GM12878 (cell line): ENCODE measurements around the gene CUL9. TPM values are rescaled to one million over a fixed set of nuclear protein-coding genes. Genes with fewer than 3 reads are reported as not detected.

Experiments used
- ATAC-seq: fragments of 200-7000 bp; cut with Tn5 transposase; 3 replicates; pipeline ENCODE4 v1.9.1; 2020; ENCODE audit warnings: mild to moderate bottlenecking, moderate library complexity
- BruUV-seq: library from RNA; stranded (reverse); fragments of 400-500 nt; replicated peaks from 2 replicates; lab custom pipeline; 2021; lab: Mats Ljungman, UMichigan
- CTCF ChIA-PET: fragments of 300-600 bp; sonication (Branson Sonifier 250); formaldehyde crosslinking; extraction: SDS; loops from one replicate; lab custom pipeline; 2021; ENCODE audit warnings: inconsistent platforms; lab: Yijun Ruan, JAX
- POLR2A ChIA-PET: fragments of 350-600 bp; formaldehyde crosslinking; extraction: SDS; loops from one replicate; lab custom pipeline; 2021; ENCODE audit warnings: inconsistent platforms; lab: Charles Lee
- RAD21 ChIA-PET: fragments of 300-600 bp; sonication (Branson Sonifier 250); formaldehyde crosslinking; loops from one replicate; lab custom pipeline; 2023; ENCODE audit warnings: antibody characterized with exemption; ENCODE audit not compliant: unreplicated experiment; lab: Charles Lee
- SMC1A ChIA-PET: fragments of 300-600 bp; sonication (Branson Sonifier 250); formaldehyde crosslinking; loops from one replicate; lab custom pipeline; 2023; ENCODE audit not compliant: unreplicated experiment, uncharacterized antibody; lab: Charles Lee
- DNase-seq: peaks from one replicate; pipeline ENCODE4 v3.0.0-alpha.2; 2011; ENCODE audit warnings: low read depth, low spot score
- FAIRE-seq: peaks from 3 replicates; lab custom pipeline; 2011; peaks lifted over from hg19 to GRCh38; lab: Jason Lieb, UNC
- H2AFZ ChIP-seq: 2 replicates; pipeline ENCODE4 v1.6.0; 2011; ENCODE audit warnings: low read depth, low read length, control low read depth; ENCODE audit not compliant: control insufficient read depth
- H3K27ac ChIP-seq: 2 replicates; pipeline ENCODE4 v1.5.1; 2011; ENCODE audit warnings: control low read depth; ENCODE audit not compliant: control insufficient read depth, insufficient read depth
- H3K27me3 ChIP-seq, 2 experiments: replicated peaks in 1 of 2; 2 replicates each; pipeline versions ENCODE4 v1.6.0 to v1.6.1; 2011; ENCODE audit warnings: low read length in 1 of 2; ENCODE audit not compliant: control insufficient read depth in 2 of 2, insufficient read depth in 2 of 2
- H3K36me3 ChIP-seq, 2 experiments: 2 replicates each; pipeline ENCODE4 v1.5.1; 2011; ENCODE audit warnings: low read length in 1 of 2; ENCODE audit not compliant: control insufficient read depth in 2 of 2, insufficient read depth in 2 of 2
- H3K4me1 ChIP-seq: 2 replicates; pipeline ENCODE4 v1.6.1; 2011; ENCODE audit warnings: mild to moderate bottlenecking, low read length, moderate library complexity, mixed read lengths; ENCODE audit not compliant: control insufficient read depth, insufficient read depth
- H3K4me2 ChIP-seq: 2 replicates; pipeline ENCODE4 v1.6.0; 2011; ENCODE audit warnings: control low read depth; ENCODE audit not compliant: control insufficient read depth, insufficient read depth
- H3K4me3 ChIP-seq: fragments of 200-600 bp; sonication (generic); 2 replicates; pipeline ENCODE4 v1.5.1; 2016
- H3K79me2 ChIP-seq: 2 replicates; pipeline ENCODE4 v1.6.0; 2011; ENCODE audit warnings: low read length; ENCODE audit not compliant: control insufficient read depth, insufficient read depth
- H3K9ac ChIP-seq: 2 replicates; pipeline ENCODE4 v1.8.0; 2011; ENCODE audit warnings: low read length, control low read depth, mixed read lengths; ENCODE audit not compliant: control insufficient read depth, insufficient read depth
- H3K9me3 ChIP-seq: replicated peaks from 3 replicates; pipeline ENCODE4 v1.5.1; 2011; ENCODE audit warnings: mild to moderate bottlenecking, low read length; ENCODE audit not compliant: control insufficient read depth, insufficient read depth
- H4K20me1 ChIP-seq: 2 replicates; pipeline ENCODE4 v1.6.0; 2011; ENCODE audit not compliant: control insufficient read depth, insufficient read depth
- CEBPZ ChIP-seq: fragments of 150-350 bp; IDR thresholded peaks from 2 replicates; pipeline ENCODE4 v1.6.1; 2016; ENCODE audit warnings: low read depth, low read length
- IKZF2 ChIP-seq, 2 experiments: fragments of 450-650 bp; IDR thresholded peaks; 2 replicates each; pipeline ENCODE4 v1.6.1; 2017; ENCODE audit warnings: mild to moderate bottlenecking in 2 of 2, moderate library complexity in 2 of 2
- WGBS: methylation state at CpG from one replicate; pipeline ENCODE4 v1.1.6; 2016; ENCODE audit warnings: low lambda C conversion rate; ENCODE audit not compliant: insufficient replicate concordance, insufficient coverage; ENCODE audit errors: missing lambda C conversion rate; 5-methylcytosine and 5-hydroxymethylcytosine counted together
- in situ Hi-C: fragments of 300-500 bp; cut with MboI; formaldehyde crosslinking; loops from 9 replicates; pipeline ENCODE4 v1.14.3; 2018; ENCODE audit warnings: mixed read lengths
- intact Hi-C: fragments of 100-400 bp; cut with micrococcal nuclease; formaldehyde crosslinking; loops from one replicate; pipeline ENCODE4 v1.14.2; 2022; ENCODE audit not compliant: unreplicated experiment
- polyA plus RNA-seq, 11 experiments: library from polyadenylated mRNA; depleted of rRNA in 4 of 11; unstranded in 6 of 11; stranded (reverse) in 5 of 11; fragments of >200 nt; fragmentation: Nextera tagmentation in 4 of 11; fragmentation: Illumina TruSeq in 1 of 11; extraction: Ambion mirVana in 4 of 11; extraction: Trizol in 1 of 11; gene quantifications; 1 replicate in 1 of 11; 2 replicates in 10 of 11; pipeline versions ENCODE4 v1.2.1 to v1.2.3, GENCODE V29; 2011 to 2016; ENCODE audit warnings: inconsistent platforms in 2 of 11, missing spikeins in 2 of 11, low read depth in 1 of 11
- total RNA-seq, 4 experiments: library from RNA; depleted of rRNA in 3 of 4; stranded (reverse); fragments of >200 nt in 3 of 4; fragmentation: Illumina TruSeq in 1 of 4; extraction: Trizol in 1 of 4; gene quantifications; 2 replicates each; pipeline versions ENCODE4 v1.2.1 to v1.2.3, GENCODE V29; 2013 to 2021

Gene CUL9
- total and polyA plus RNA-seq, 10 of the 15 experiments (the other 5 are each of a cell fraction or from before 2014, with no cell fraction given): 1.2 to 48.3 (median 17.2) TPM

- Histone ChIP-seq H3K9me3 (no peaks in the 10 kb centered on the region), H2AFZ (no peak overlapping the region), H3K9ac (no peak overlapping the region), H3K27ac (no peak overlapping the region), H3K27me3 (0 out of 4 replicates have a peak, but pooled peaks cover 0 to 3% of the 10 kb centered on the region in 2 experiments), H3K4me1 (peaks cover 16% of the 10 kb centered on the region), H3K79me2 (no peaks in the 10 kb centered on the region), H3K36me3 (no peaks in the 10 kb centered on the region), H3K4me3 (no peak overlapping the region), H3K4me2 (no peak overlapping the region), H4K20me1 (no peaks in the 10 kb centered on the region)
- SMC1A ChIA-PET: no interaction called here
- ATAC-seq (no peak), DNase-seq (no peak), FAIRE-seq (no peak)
- BruUV-seq: no TSS peak
- RAD21 ChIA-PET: interaction anchor here (1.1 to 1.2 kb wide), 2 partner anchors 24 to 110 kb away, joined by 3 read pairs; partner anchors contain the start of gene DNPH1
- CTCF ChIA-PET: interaction anchor here (0.7 kb wide), 1 partner anchor 144 kb away, joined by 4 read pairs; no protein-coding TSS in a partner anchor
- POLR2A ChIA-PET: no interaction called here
- in situ Hi-C loops: no loop called here
- TF ChIP-seq CEBPZ (no peak), IKZF2 (IDR thresholded peaks at IDR 0.05) (no peak)
- intact Hi-C loops: no loop called here
- 95% methylated on average over 11 of the region's 11 CpGs for WGBS
Observed at GRCh38 chr6:43253401-43253800, 71.4 kb downstream of the CUL9 start.
